Activated CD4-positive, alpha-beta T cell treated with anti-CD3 and anti-CD28 coated beads, Interleukin-2, amount 50 U/mL, for 4 hours (primary cell): ENCODE data around the gene CDH4.

ENCODE experiments used
- DNase-seq, 2 experiments: peaks; one replicate each; pipeline ENCODE4 v3.0.0-alpha.2; 2020

The CDH4 gene

GRCh38 chr20:61803915-61804751 lies 552.1 kb downstream of the CDH4 start:
- DNase-seq = no peak

GRCh38 chr20:61804752-61805295 lies 552.8 kb downstream of the CDH4 start:
- no peak for DNase-seq

DNA sequence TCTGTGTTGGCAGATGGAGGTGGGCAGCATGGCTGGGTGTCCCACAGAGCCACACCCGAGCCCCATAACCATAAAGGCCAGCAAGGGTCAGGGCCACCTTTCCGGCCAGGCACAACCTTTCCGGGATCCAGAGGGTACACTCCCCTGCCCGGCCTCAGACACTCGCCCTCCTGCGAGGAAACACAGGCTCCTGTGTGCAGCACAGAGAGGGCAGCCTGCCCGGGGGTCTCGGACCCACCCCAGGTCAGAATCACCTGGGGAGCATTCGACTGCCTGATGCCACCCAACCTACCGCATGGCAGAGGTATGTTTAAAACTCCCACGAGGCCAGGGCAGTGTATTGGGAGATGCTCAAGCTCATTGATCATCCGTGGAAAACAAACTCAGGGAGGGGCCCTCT lies 553.3 kb downstream of the CDH4 start:
- DNase-seq = no peak

DNA sequence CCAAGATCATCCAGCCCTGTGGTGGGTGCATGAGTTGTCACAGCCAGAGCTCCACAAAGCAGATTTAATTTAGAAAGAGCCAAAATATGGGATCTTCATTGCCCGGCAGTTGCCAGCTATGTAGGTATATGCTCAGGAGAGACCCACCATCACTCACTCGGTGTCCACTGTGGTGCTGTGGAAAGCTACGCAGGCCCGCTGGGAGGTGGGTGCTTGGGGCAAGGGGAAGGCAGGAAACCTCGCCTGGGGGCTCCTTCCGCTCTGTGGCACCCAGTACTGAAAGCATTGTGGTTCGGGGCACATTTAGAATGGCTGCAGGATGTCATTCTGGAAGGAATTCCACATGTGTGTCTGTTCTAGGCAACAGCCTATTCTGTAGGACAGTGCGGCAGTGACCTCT lies 553.7 kb downstream of the CDH4 start:
- DNase-seq = no peak

DNA sequence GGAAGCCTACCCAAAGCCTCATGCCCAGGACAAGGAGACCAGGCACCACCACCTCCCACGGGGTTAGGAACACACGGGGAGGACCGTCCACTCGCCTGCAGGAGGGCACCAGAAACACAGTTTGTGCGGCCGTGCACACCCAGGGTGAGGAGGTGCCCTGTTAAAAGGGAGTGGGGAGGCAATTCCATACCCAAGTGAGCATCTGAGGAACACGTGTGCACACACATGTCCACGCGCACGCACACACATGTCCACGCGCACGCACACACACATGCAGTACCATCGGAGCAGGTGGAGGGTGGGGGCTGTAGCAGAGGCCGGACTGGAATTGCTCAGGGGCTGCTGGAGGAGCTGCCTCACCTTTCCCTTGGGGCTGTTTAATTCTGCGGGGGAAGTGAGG lies 554.3 kb downstream of the CDH4 start:
- DNase-seq = no peak

DNA sequence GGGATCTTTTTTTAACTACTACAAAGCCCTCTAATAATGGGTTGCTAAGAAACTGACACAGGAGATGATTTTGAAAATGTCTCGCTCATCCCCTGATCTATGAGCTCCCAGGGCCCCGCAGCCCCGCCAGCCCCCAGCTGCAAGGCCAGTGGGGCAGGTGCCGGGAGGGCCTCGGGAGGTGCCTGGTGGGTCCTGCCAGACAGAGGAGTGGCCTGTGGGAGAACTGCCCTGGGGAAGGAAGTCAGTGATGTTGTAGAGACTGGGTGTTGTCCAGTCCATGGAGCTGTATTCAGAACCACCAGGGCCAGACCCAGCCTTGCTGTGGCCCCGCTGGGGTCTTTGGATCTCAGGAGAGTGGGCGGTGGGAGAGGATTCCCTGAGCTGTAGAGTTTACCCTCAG lies 554.9 kb downstream of the CDH4 start:
- no peak for DNase-seq

DNA sequence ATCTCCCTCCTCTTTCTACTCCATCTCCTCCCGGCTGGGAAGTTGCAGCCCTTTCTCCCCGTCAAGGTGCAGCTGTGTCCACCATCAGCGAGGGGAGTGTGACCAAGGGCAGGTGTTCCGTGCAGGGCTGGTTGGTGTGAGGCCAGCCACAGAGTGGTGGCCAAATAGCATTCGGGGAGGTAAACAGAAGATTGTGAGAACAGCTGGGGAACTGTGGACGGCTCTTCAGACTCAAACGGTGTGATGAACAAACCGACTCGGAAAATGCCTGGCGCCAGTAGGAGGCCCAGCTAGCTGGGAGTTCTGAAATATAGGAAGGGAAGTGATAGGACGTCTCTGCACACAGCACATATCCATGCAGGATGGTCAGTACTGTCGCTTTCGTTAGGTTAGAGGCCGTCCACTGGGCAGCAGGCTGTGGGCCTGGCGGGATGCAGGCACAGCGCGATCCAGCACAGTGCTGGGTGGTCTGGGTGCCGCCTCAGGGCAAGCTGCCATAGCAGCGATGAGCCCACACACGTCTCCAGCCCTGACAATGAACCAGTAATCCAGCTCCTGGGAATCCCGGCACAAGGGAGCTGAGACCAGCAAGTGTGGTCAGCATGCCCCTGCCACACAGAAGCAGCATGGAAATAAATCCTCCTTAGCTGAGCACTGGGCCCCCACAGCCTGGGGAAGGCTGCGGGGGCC lies 555.6 kb downstream of the CDH4 start:
- no peak for DNase-seq

- no peak for DNase-seq
Observed at GRCh38 chr20:61808447-61808846, 556.4 kb downstream of the CDH4 start.

GRCh38 chr20:61809006-61809770 lies 557.1 kb downstream of the CDH4 start:
- DNase-seq = no peak

GRCh38 chr20:61810066-61810737 lies 558.1 kb downstream of the CDH4 start:
- DNase-seq = no peak

DNA sequence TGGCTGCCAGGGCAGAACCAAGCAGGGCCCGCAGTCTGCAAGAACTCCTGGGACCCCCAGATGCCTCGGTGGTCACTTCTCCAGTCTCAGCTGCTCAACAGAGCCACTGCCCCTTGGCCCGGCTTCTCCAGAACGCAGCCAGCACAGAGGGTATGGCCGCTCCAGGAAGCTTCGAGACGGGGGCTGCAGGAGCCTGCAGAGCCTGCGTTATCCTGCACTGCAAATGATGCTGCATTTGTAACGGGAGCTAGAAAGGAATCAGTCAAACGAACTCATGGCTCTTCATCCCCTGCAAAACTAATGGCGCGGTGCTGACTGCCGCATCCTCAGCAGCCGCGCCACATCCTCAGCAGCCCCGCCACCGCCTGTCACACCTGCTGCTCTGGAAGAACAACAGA lies 558.7 kb downstream of the CDH4 start:
- DNase-seq = no peak

DNA sequence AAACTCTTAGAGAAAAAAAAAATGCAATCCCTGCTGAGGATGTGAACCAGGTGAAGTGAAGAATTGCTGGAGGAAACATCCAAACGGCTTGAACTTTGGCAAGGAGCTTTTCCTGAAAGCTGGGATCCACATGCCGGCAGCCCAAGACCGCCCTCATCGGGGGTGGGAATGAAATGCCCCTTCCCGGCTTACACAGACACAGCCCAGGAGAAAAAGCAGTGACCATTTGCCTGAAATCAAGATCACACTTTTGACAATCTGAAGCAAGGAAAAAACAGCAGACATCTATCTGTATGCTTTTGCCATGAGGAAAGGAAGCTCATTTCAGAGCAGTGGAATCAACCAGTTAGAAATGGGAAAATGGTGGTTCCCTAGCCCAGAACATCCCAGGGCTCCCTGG lies 559.1 kb downstream of the CDH4 start:
- DNase-seq = no peak

DNA sequence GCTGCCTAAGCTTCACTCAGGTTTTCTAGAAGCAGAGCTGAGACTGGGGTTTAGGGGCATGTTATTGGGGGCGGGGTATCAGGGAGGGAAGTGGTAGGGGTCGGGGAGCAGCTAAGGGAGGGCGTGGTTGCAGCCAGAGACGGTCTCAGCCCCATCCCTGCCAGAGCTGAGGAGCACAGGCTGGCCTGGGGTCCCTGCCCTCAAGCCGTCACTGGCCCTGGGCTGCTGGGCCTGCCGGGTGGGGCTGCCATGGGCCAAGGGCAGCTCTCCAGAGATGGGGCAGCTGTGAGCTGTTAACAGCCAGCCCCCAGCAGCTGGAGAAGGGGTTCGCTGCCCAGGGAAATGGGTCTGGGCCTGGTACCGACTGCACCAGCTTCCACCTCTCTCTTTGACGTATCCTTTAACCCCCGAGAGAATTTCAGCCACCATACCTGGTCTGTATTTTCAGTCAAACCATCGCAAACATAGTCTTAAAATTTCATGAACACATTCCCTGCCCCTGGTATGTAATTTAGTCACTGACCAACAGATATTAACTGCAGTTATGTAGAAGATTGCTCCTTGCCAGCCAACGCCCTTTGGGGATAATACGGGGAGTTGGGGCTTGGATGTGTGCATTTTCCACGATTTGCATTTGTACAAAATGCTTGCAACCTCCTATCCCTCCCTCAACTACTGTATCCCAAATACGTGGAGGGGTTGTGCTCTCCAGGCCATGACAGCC lies 560.2 kb downstream of the CDH4 start:
- DNase-seq = no peak

- DNase-seq = no peak
Observed at GRCh38 chr20:61812845-61813485, 560.9 kb downstream of the CDH4 start.

DNA sequence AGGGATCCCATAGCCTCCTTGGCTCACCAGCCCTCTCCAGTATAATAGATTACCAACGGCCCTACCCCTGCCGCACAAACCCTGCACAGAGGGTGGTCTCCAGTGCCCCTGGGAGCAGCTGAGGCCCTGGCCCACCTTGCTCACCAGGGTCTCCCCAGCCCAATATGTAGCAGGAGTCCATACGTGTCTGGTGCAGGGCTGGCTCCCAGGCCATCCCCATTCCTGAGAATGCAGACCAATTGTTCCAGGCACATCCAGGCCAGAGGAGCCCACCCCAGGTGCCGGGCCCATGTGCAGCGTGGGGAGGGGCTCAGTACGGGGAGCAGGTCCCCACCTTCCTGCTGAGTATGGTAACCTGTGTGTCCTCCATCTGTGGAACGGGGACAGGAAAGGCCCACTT lies 561.7 kb downstream of the CDH4 start:
- DNase-seq = no peak

DNA sequence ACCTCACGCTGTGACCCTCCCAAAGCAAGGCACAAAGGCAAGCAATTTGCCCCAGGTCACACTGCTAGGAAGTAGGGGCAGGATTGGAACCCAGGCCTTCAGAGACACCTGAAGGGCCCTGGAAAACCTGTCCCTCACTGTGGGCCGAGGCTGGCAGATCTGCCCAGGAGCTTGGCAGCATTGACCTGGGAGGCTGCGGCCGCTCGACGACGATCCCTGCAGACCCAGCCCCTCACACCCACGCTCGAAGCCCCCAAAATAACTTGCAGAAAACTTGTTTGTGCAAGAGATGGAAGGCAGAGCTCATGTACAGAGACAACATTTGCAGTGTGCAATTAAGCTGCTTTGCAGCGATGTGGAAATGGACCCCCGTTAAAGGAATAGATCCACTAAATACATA lies 562.2 kb downstream of the CDH4 start:
- DNase-seq = no peak

- no peak for DNase-seq
Observed at GRCh38 chr20:61814726-61815125, 562.7 kb downstream of the CDH4 start.

DNA sequence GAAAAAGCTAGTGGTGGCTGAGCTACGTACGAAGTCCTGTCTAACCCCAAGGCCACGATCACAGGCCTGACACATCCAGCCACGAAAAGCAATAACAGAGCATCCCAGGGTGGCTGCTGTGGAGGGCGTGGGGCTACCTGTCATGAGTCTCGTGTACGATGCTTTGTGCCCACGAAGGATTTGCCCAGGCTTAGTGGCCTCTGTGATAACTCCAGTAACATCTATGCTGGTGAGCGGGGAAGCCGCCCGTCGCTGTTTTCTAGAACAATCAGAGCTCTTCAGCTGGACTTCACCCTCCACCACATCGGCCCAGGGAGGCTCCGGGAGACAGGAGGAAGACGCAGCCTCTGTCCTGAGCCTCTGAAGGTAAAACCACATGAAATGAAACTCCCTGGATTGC lies 563.1 kb downstream of the CDH4 start:
- DNase-seq = no peak

GRCh38 chr20:61815678-61816077 lies 563.6 kb downstream of the CDH4 start:
- no peak for DNase-seq

DNA sequence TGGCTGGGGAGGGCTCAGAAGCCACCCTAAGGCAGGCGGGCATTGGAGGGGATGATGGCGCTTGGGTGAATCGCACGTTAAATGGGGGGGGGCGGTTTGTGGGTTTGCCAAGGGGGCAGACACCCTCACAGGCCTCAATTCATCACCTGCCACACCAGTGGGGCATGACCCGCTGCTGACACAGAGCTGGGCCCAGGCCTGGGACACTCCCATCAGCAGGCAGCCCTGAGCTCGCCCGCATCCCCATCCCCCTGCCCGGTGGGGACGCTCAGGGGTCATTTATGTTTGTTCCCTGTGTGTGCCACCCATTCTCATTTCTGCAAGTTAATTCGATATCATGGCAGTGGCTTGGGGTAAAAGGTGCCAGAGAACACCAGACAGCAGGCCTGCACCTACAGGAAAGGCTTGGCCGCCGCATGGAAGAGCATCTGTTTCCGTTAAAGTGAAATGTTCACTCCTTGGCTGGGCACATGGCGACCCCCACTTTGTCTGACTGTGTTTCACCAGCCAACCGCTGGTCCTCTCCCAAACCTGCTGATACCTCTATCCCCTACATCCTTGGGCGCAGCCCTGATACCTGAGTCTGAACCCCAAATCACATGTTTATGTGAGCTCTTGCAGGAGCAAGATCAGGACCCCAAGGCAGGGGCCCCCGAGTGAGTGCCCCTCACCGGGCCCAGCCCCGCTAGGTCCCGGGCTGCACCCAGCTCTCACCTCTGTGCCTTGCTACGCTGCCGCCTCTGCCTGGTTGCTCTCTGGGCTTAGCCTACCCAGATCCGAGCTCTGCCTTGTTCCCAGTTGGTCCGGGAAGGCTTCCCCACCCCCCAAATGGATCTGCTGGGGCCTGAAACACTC lies 564.8 kb downstream of the CDH4 start:
- no peak for DNase-seq

GRCh38 chr20:61817575-61817974 lies 565.5 kb downstream of the CDH4 start:
- DNase-seq = no peak
